ENCODE data around the gene PRSS33.

PRSS33 gene

DNA sequence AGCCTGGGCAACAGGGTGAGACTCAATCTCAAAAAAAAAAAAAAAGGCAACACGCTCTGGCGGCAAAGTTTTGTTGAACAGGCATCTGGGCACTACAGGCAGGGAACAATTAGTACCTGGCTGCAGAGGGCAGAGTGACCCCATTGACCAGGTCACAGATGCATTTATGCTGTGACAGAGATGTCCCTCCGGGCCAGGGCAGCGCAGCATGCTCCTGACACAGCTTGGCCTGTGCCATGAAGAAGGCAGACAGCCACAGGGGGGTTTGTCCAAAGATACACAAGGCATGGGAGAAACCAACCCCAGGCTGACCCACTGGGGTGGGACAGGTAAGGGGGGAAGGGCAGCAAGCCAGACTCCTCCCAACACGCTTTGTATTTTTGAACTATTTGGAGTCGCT is 42.6 kb downstream of the PRSS33 start:
- FAIRE-seq (no peak), DNase-seq (ENCODE audit: insufficient read length, low spot score) (no peak)
- TF ChIP-seq POLR2AphosphoS5 (IDR thresholded peaks at IDR 0.05; ENCODE audit: low read depth, low read length): no peak
- TF ChIP-seq SPI1 (IDR thresholded peaks at IDR 0.05; ENCODE audit: low read depth, low read length): no peak
- no peak for TF ChIP-seq PAX5 (IDR thresholded peaks at IDR 0.05; ENCODE audit: insufficient read depth, low read length, severe bottlenecking)
- no peak for TF ChIP-seq TAF1 (IDR thresholded peaks at IDR 0.05; ENCODE audit: low read depth, low read length)
- no peak for TF ChIP-seq POLR2A (IDR thresholded peaks at IDR 0.05; ENCODE audit: low read depth, low read length)
- TF ChIP-seq POU2F2 (IDR thresholded peaks at IDR 0.05; ENCODE audit: low read depth, low read length): no peak

- DNase-seq (ENCODE audit: insufficient read length, low spot score): no peak
- no peak for TF ChIP-seq PAX5 (IDR thresholded peaks at IDR 0.05; ENCODE audit: insufficient read depth, low read length, severe bottlenecking)
- TF ChIP-seq SPI1 (IDR thresholded peaks at IDR 0.05; ENCODE audit: low read depth, low read length): no peak
- TF ChIP-seq POLR2A (IDR thresholded peaks at IDR 0.05; ENCODE audit: low read depth, low read length): no peak
- no peak for TF ChIP-seq POLR2AphosphoS5 (IDR thresholded peaks at IDR 0.05; ENCODE audit: low read depth, low read length)
- TF ChIP-seq TAF1 (IDR thresholded peaks at IDR 0.05; ENCODE audit: low read depth, low read length): no peak
- TF ChIP-seq POU2F2 (IDR thresholded peaks at IDR 0.05; ENCODE audit: low read depth, low read length): no peak
- no peak for FAIRE-seq
Observed at GRCh38 chr16:2743007-2743810, 44.2 kb downstream of the PRSS33 start.

- TF ChIP-seq POLR2A (IDR thresholded peaks at IDR 0.05; ENCODE audit: low read depth, low read length) (no peak), SPI1 (IDR thresholded peaks at IDR 0.05; ENCODE audit: low read depth, low read length) (no peak), PAX5 (IDR thresholded peaks at IDR 0.05; ENCODE audit: insufficient read depth, low read length, severe bottlenecking) (no peak), POU2F2 (IDR thresholded peaks at IDR 0.05; ENCODE audit: low read depth, low read length) (no peak), TAF1 (IDR thresholded peaks at IDR 0.05; ENCODE audit: low read depth, low read length) (no peak), POLR2AphosphoS5 (IDR thresholded peaks at IDR 0.05; ENCODE audit: low read depth, low read length) (no peak)
- DNase-seq (ENCODE audit: insufficient read length, low spot score): no peak
- FAIRE-seq: no peak
Observed at GRCh38 chr16:2742323-2743006, 44.9 kb downstream of the PRSS33 start.

- DNase-seq (ENCODE audit: insufficient read length, low spot score): no peak
- TF ChIP-seq POLR2A (IDR thresholded peaks at IDR 0.05; ENCODE audit: low read depth, low read length): no peak
- TF ChIP-seq POLR2AphosphoS5 (IDR thresholded peaks at IDR 0.05; ENCODE audit: low read depth, low read length): no peak
- no peak for TF ChIP-seq PAX5 (IDR thresholded peaks at IDR 0.05; ENCODE audit: insufficient read depth, low read length, severe bottlenecking)
- TF ChIP-seq SPI1 (IDR thresholded peaks at IDR 0.05; ENCODE audit: low read depth, low read length): no peak
- no peak for TF ChIP-seq POU2F2 (IDR thresholded peaks at IDR 0.05; ENCODE audit: low read depth, low read length)
- TF ChIP-seq TAF1 (IDR thresholded peaks at IDR 0.05; ENCODE audit: low read depth, low read length): no peak
- no peak for FAIRE-seq
Observed at GRCh38 chr16:2741168-2741567, 46.2 kb downstream of the PRSS33 start.

- no peak for FAIRE-seq
- no peak for DNase-seq (ENCODE audit: insufficient read length, low spot score)
Observed at GRCh38 chr16:2740476-2740875, 46.9 kb downstream of the PRSS33 start.

DNA sequence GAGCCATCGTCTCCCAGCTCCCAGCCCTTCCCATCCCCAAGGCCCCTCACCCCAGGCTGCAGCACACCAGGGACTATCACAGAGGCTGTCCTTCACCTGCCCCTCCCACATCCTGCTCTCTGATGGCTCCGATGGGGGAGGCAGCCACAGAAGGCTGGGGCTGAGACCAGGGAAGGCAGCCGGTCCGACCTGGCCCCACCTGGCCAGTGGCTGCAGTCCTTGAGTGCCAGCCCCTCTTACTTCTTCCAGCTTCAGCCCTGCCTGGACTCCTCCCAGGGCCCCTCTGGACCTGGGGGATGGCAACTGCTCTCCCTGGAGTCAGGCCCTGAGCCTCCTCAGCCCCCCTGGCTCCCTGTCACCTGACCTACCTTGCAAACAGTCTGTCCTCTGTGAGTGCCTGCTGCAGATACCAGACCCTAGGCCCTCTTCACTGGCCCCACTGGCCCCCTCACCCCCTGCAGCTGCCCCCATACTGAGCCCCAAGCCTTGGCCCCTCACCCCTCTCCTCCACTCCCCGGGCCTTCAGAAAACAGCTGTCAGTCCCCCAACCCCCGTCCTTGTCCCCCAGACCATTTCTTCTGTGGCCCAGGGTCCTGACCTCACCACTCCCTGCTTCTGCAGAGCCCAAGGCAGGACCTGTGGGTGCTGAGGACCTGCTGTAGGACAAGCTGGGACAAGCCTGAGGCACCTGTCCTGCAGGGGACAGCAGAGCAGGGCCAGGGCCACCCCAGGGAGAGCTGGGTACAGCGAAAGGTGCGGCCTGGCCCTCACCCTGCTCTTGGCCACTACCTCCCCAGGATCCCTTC is 47.5 kb downstream of the PRSS33 start:
- TF ChIP-seq POLR2A (IDR thresholded peaks at IDR 0.05; ENCODE audit: low read depth, low read length) (no peak), TAF1 (IDR thresholded peaks at IDR 0.05; ENCODE audit: low read depth, low read length) (no peak), POU2F2 (IDR thresholded peaks at IDR 0.05; ENCODE audit: low read depth, low read length) (no peak), SPI1 (IDR thresholded peaks at IDR 0.05; ENCODE audit: low read depth, low read length) (no peak), POLR2AphosphoS5 (IDR thresholded peaks at IDR 0.05; ENCODE audit: low read depth, low read length) (no peak), PAX5 (IDR thresholded peaks at IDR 0.05; ENCODE audit: insufficient read depth, low read length, severe bottlenecking) (no peak)
- no peak for DNase-seq (ENCODE audit: insufficient read length, low spot score)
- FAIRE-seq: no peak

More at GRCh38 chr16:2740476-2740875, 46.9 kb downstream of the PRSS33 start:
- no peak for TF ChIP-seq TAF1 (IDR thresholded peaks at IDR 0.05; ENCODE audit: low read depth, low read length)
- no peak for TF ChIP-seq POU2F2 (IDR thresholded peaks at IDR 0.05; ENCODE audit: low read depth, low read length)
- no peak for TF ChIP-seq SPI1 (IDR thresholded peaks at IDR 0.05; ENCODE audit: low read depth, low read length)
- no peak for TF ChIP-seq PAX5 (IDR thresholded peaks at IDR 0.05; ENCODE audit: insufficient read depth, low read length, severe bottlenecking)
- no peak for TF ChIP-seq POLR2AphosphoS5 (IDR thresholded peaks at IDR 0.05; ENCODE audit: low read depth, low read length)
- no peak for TF ChIP-seq POLR2A (IDR thresholded peaks at IDR 0.05; ENCODE audit: low read depth, low read length)

- DNase-seq (ENCODE audit: insufficient read length, low spot score) (no peak), FAIRE-seq (no peak)
- TF ChIP-seq POU2F2 (IDR thresholded peaks at IDR 0.05; ENCODE audit: low read depth, low read length): no peak
- TF ChIP-seq TAF1 (IDR thresholded peaks at IDR 0.05; ENCODE audit: low read depth, low read length): no peak
- TF ChIP-seq SPI1 (IDR thresholded peaks at IDR 0.05; ENCODE audit: low read depth, low read length): no peak
- no peak for TF ChIP-seq POLR2A (IDR thresholded peaks at IDR 0.05; ENCODE audit: low read depth, low read length)
Observed at GRCh38 chr16:2738615-2739014, 48.7 kb downstream of the PRSS33 start.

GRCh38 chr16:2737895-2738418 is 49.4 kb downstream of the PRSS33 start:
- TF ChIP-seq PAX5 (IDR thresholded peaks at IDR 0.05; ENCODE audit: insufficient read depth, low read length, severe bottlenecking) (no peak), POLR2A (IDR thresholded peaks at IDR 0.05; ENCODE audit: low read depth, low read length) (no peak)
- DNase-seq (ENCODE audit: insufficient read length, low spot score) (no peak), FAIRE-seq (no peak)

DNA sequence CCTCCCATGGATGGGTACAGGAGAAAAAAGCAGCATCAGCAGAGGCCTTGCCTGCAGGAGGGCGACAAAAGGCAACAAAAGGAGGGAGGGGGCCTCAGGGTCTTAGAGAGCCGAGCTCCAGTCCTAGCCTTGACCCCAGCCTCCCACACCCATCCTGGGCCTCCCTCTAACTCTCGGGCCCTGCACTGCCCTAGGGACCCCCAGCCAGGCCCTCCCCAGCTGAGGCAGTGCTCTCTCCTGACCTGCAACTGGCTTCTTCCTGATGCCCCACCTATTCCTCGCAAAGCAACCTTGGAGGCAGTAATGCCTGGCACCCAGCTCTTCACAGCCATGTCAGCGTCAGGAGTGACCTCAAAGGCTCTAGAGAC is 50.1 kb downstream of the PRSS33 start:
- no peak for FAIRE-seq
- TF ChIP-seq TAF1 (IDR thresholded peaks at IDR 0.05; ENCODE audit: low read depth, low read length) (no peak), POU2F2 (IDR thresholded peaks at IDR 0.05; ENCODE audit: low read depth, low read length) (no peak)

More for the DNA sequence above, 50.1 kb downstream of the PRSS33 start:
- DNase-seq (ENCODE audit: insufficient read length, low spot score): no peak

All from GM12891 (cell line).